Middle frontal gyrus (tissue), 1 donor: ENCODE measurements around the gene HNMT.
"Not testable (repeated sequence)": the region's sequence is repeated elsewhere in the genome, so short reads cannot be mapped to it uniquely, and the experiment has no call there.

Experiments used
- DNase-seq: peaks from one replicate; pipeline ENCODE4 v3.0.0-alpha.2; 2015; ENCODE audit warnings: low spot score; ENCODE audit errors: extremely low spot score

The HNMT gene

DNA sequence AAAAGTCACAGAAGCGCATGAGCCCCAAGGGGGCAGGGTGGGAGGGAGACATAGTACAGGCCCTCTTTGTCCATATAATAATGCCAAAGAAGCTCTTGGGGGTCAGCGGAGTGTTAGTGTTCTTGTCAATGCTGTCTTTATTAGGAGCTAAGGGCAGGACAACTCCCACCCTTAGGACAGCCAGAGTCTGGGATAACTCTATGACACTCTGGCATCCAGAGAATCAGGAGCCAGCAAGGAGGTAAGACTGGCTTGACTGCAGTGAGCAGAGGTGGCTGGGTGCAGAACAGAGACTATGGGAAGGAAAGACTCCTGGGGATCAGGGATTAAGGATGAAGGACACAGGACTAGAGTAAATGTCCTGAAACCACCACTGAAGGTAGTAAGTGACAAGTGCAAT is 19.0 kb upstream of the HNMT start:
- DNase-seq: no peak

- DNase-seq: no peak
Observed at GRCh38 chr2:137946227-137946626, 18.0 kb upstream of the HNMT start.

DNA sequence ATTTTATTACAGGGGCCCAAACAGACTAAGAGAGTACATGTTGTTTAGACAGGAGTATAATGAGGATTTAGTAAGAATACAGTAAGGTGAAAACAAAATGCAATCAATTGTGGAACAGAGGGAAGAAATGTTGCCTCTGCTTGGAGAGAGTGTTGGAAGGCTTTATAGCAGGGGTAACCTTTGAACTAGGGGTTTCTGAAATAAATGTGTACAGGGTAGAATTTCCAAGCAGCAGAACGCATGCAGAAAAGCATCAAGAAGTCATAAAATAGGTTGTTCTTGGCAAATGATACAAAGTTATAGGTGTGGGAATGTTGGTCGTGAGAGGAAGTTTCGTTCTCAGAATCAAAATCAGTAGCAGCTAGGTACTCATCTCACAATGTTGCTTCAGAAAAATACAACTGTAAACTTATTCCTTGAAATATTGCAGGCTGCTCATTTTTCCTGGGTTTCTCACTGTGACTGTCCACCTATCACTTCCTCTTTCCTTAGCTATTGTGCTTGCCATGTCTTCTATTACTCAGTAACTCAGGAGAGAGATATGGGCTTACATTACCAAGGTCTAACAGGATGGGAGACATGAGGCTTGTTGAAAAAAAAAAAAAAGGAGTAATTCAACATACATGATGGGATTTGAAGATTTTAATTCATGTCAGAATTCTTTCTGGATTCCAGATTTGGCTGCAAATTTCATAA is 17.1 kb upstream of the HNMT start:
- no peak for DNase-seq

DNA sequence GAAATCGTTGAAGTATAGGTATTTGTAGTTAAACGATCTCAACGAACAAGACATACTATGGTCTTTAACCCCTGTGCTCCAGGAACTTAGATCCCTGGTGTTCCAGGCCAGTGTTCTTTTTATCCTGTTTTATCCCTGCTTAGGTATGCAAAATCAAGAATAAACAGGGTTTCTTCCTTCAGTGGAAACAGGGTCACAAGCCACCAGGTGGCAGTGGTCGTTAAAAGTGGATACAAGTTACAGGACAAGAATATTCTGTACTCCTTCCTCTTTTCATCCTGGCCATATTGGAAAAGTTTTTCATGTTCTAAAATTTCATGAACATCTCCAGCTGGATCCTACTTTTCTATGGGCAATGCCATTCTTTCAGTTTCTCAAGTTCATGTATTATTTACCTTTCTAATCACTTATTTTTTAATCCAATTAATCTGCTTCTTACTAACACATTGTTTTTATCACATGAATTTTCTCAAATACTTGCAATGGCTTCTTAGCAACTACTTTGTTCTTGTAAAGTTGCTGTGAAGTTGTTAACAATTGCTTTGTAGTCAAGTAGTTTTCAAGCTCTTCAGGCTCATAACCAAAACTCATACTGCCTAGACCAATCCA is 16.4 kb upstream of the HNMT start:
- DNase-seq: no peak

GRCh38 chr2:137948894-137949293 is 15.4 kb upstream of the HNMT start:
- no peak for DNase-seq

DNA sequence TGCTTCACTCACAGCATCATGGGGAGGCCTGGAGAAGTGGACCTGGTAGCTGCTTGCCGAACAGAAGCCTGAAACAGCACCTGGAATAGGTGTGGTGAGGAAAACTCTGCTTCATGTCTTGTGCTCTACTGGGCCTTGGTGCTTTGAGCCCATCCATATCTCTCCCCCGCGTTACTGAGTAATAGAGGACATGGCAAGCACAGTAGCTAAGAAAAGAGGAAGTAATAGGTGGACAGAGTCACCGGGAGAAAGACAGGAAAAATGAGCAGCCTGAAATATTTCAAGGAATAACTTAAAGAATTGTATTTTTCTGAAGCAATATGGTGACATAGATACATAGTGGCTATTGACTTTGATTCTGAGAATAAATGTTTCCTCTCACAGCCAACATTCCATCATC is 14.0 kb upstream of the HNMT start:
- DNase-seq: no peak

- no peak for DNase-seq
Observed at GRCh38 chr2:137951586-137951985, 12.7 kb upstream of the HNMT start.

GRCh38 chr2:137952586-137953129 is 11.6 kb upstream of the HNMT start:
- no peak for DNase-seq

DNA sequence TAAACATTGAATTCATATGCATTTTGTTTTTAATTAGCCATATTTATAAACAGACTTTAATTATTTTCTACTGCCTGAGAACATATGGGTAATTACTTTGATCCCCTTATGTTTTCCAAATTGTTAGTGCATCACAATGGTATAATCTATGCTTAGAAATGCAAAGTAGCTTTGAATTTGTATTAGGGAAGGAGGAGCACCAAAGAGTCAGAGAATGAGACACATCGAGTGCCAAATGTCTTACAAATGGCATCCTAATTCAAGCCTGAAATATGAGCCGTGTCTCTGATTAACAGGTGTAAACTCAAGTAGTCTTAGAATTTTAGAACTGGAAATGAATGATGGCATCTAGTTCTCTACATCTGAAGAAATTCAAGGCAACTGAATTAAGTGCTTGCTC is 8.7 kb upstream of the HNMT start:
- DNase-seq: no peak

DNA sequence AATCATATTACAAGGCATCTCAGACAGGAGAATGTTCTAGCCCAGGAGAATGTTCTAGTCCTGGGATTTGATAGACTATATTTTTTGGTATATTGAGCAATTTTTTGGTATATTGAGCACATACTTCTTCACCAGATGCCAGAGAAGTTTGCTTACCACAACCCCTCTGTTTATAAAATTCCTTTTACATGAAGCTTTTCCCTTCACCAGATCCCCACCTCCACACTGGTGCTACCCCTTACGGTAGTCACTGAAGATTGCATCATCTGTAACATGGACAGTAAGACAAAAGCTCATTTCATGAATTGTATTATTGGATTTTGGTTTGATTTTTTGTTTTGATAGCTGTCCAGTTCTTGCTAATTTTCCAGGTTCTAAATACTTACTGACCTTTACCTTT is 7.2 kb upstream of the HNMT start:
- no peak for DNase-seq

DNA sequence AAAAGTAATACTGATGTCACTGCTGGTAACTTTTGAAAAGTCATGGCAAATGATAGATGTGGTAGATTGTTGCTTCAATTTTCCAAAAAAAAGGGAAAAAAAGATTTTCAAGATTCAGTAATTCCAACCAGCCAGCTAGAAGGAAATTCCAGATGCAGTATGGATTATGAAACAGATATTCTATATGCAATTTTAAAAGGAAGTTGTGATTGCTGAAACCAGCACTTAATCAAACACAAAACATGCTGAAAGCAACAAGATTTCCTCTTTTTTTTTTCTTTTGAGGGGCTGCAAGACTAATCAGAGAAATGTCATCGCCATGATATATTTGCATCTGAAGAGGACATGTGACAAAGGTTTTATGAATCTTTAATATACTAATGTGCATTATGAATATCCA is 5.1 kb upstream of the HNMT start:
- no peak for DNase-seq

DNA sequence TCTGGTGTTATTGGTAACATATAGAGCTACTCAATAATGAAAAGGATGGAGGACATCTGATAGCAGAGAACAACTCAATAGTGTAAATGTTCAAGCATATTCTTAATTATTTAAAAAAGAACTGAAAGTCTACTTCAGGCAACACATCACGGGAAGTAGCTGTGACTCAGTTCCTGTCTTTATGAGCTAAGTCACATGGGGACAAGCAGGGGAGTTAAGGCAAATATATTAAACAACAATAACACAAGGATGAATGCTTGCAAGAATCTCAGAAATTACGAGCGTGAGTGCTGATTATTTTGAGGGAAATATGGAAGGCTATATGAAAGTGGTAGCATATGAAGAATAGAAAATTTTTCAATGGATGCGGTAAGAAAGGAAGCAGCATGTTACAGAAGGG is 4.0 kb upstream of the HNMT start:
- no peak for DNase-seq

- DNase-seq: no peak
Observed at GRCh38 chr2:137961602-137962001, 2.7 kb upstream of the HNMT start.

- DNase-seq: no peak
Observed at GRCh38 chr2:137963535-137964065, 673 bp upstream of the HNMT start.

DNA sequence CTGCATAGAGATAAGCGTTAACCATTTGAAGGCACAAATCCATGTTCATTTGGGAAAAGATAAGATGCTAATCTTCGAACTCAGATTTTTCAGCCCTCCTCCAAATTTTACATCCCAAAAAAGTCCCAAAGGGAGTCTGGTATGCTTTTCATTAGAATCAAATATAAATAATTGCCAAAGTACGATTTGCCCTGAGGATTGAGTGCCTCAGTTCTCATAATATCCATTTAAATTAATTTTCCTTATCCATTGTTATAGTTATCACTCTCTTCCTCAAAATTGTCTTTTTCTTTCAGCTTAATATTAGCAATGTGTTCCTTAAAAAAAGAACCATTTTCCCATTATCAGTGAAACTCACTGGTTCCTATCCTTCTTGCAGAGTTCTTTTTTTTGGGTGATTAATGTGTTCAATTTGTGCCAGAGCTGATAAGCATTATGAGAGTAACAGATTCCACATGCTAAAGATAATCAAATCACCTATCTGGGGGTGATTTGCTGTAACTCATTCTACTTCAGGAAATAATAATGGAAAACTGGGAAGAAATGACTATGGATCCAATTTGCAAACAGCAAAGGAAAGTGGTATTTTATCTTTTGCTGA is 686 bp downstream of the HNMT start:
- no peak for DNase-seq

DNA sequence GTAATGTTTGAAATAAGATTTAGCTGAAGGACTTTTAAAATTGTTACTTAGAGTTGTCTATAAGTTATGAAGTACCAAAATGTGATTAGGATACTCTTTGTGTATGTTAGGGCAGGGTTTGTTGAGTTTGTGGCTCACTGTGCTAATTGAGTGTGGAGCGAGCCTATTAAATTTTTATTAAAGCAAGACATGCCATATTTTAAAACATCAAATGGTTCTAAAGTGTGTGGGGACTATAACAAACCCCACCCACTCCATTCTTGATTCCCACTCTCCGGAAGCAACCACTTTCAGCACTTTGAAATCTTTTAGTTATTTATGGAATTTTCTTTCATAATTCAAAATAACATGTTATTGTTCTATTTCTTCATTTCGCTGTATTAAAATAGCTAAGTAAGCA is 1.8 kb downstream of the HNMT start:
- no peak for DNase-seq

DNA sequence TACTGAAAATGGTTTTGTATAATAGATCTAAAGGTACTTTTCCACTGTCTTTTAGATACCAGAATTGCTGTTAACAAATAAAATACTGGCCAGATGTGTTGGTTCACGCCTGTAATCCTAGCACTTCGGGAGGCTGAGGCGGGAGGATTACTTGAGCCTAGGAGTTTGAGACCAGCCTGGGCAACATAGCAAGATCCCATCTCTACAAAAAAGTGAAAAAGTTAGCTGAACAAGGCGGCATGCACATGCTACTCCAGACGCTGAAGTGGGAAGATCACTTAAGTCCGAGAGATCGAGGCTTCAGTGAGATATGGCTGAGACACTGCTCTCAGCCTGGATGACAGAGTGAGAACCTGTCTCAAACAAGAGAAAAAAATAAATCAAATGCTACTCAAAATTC is 2.8 kb downstream of the HNMT start:
- DNase-seq: no peak

- no peak for DNase-seq
Observed at GRCh38 chr2:137968477-137969417, 4.5 kb downstream of the HNMT start.

- DNase-seq: no peak
Observed at GRCh38 chr2:137969418-137969765, 5.1 kb downstream of the HNMT start.

- no peak for DNase-seq
Observed at GRCh38 chr2:137969876-137970275, 5.6 kb downstream of the HNMT start.

DNA sequence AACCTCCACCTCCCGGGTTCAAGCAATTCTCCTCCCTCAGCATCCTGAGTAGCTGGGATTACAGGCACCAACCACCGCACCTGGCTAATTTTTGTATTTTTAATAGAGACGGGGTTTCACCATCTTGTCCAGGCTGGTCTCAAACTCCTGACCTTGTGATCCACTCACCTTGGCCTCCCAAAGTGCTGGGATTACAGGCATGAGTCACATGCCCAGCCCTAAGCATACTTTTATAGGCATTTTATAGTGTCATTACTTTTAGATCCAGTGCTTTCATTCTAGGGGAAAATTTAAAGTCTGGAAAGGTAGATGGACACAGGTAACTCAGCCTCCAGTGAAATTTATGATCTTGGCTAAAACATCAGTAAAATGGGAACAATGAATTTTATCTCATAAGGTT is 7.0 kb downstream of the HNMT start:
- DNase-seq: not testable (repeated sequence)

- DNase-seq: no peak
Observed at GRCh38 chr2:137973280-137973679, 9.0 kb downstream of the HNMT start.
